ENCODE results near the gene ASCL2. TPM values are rescaled to one million over a fixed set of nuclear protein-coding genes. Genes with fewer than 3 reads are reported as not detected.
"Not testable (repeated sequence)": the region's sequence is repeated elsewhere in the genome, so short reads cannot be mapped to it uniquely, and the experiment has no call there.

The ASCL2 gene
- total RNA-seq, 3 donors from 2014 or later = 0.96 to 4.8 (median 3.3) TPM

DNA sequence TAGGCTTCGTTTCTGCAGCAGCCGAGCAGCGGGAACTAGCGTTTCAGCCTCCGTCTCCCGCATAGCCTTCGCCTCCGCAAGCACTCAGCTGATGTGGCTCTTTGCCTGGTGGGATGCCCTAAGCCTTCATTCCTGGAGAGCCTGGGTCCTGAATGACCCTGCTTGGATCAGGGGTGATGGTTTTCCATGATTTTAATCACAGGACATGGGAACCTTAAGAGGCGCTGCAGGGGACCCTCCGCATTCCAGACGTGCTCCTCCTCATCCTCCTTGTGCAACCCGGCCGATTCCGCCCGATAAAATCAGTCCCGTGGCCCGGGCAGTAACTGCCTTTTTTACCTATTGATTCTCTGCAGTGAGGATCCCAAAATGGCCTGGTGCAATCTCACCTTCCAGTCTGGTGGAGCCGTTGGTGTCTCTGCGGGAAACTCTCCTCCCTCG is 23.2 kb upstream of the ASCL2 start:
- intact Hi-C loops (cut with DNase I; ENCODE audit: low total_unique reads) = no loop called here
- Histone ChIP-seq H3K27me3 (no peaks in the 10 kb centered on the region), H3K36me3 (no peaks in the 10 kb centered on the region), H3K4me1 (no peaks in the 10 kb centered on the region), H3K9me3 (no peaks in the 10 kb centered on the region), H3K27ac (no peak overlapping the region), H3K4me3 (no peak overlapping the region)
- TF ChIP-seq, protein P1, sequence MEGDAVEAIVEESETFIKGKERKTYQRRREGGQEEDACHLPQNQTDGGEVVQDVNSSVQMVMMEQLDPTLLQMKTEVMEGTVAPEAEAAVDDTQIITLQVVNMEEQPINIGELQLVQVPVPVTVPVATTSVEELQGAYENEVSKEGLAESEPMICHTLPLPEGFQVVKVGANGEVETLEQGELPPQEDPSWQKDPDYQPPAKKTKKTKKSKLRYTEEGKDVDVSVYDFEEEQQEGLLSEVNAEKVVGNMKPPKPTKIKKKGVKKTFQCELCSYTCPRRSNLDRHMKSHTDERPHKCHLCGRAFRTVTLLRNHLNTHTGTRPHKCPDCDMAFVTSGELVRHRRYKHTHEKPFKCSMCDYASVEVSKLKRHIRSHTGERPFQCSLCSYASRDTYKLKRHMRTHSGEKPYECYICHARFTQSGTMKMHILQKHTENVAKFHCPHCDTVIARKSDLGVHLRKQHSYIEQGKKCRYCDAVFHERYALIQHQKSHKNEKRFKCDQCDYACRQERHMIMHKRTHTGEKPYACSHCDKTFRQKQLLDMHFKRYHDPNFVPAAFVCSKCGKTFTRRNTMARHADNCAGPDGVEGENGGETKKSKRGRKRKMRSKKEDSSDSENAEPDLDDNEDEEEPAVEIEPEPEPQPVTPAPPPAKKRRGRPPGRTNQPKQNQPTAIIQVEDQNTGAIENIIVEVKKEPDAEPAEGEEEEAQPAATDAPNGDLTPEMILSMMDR (IDR thresholded peaks at IDR 0.05) = no peak
- no peak for TF ChIP-seq POLR2A (IDR thresholded peaks at IDR 0.05)
- TF ChIP-seq POLR2AphosphoS5 (IDR thresholded peaks at IDR 0.05) = no peak
- peak in 1 of 2 donors; percentile 34 for DNase-seq (ENCODE audit: low spot score in 2 of 2)

DNA sequence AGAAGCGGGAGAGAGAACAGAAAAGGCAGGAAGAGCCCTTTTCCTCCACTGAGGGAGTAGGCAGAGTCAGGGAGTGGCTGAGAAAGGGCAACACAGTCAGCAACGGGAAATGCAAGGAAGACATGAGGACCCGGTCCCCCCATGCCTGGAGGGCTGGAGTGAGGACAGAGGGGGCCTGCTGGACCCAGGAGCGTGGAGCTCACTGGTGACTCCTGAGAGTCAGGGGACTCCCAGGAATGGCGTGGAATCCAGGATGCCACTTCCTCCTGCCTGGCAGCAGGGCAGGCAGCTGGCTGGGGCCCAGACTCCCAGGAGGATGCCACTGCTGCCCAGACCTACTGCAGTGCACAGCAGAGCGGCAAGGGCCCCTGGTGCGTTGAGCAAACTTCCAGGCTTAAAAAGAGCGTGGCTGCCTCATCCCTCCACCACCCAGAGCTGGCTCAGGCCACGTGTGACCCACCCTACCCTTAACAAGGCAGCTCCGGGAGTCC is 20.0 kb upstream of the ASCL2 start:
- DNase-seq (ENCODE audit: low spot score in 2 of 2) = peak in 1 of 2 donors; percentile 44
- no peak overlapping the region for H3K27ac ChIP-seq

DNA sequence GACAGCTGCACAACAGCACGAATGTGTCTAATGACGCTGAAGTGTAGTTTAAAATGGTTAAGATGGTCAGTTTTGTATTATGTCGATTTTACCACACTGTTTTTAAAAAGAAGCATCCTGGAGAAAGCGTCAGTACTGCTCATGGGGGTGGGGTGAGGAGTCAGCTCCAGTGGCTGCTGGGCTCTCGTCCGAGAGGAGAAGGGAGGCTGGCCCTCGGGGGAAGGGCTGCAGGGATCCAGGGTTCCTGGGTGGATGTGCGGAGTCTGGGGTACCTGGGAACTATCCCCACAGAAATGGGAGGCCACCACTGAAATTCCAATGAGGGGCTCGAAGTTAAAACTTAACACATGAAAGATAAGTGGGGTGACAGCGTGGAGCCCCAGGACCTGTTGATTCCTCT is 19.5 kb upstream of the ASCL2 start:
- no peak overlapping the region for H3K4me3 ChIP-seq
- H3K9me3 ChIP-seq = no peaks in the 10 kb centered on the region
- intact Hi-C loops (cut with DNase I; ENCODE audit: low total_unique reads) = no loop called here
- no peaks in the 10 kb centered on the region for H3K27me3 ChIP-seq
- no peaks in the 10 kb centered on the region for H3K36me3 ChIP-seq
- TF ChIP-seq POLR2AphosphoS5 (IDR thresholded peaks at IDR 0.05) = no peak
- TF ChIP-seq POLR2A (IDR thresholded peaks at IDR 0.05) = no peak
- TF ChIP-seq, protein P1 (IDR thresholded peaks at IDR 0.05) = no peak
- DNase-seq (ENCODE audit: low spot score in 2 of 2) = no peak
- H3K27ac ChIP-seq = no peak overlapping the region
- no peaks in the 10 kb centered on the region for H3K4me1 ChIP-seq

More for the DNA sequence above, 20.0 kb upstream of the ASCL2 start:
- Histone ChIP-seq H3K4me1 (no peaks in the 10 kb centered on the region), H3K36me3 (no peaks in the 10 kb centered on the region), H3K27me3 (no peaks in the 10 kb centered on the region), H3K4me3 (no peak overlapping the region), H3K9me3 (no peaks in the 10 kb centered on the region)
- no peak for TF ChIP-seq POLR2AphosphoS5 (IDR thresholded peaks at IDR 0.05)
- intact Hi-C loops (cut with DNase I; ENCODE audit: low total_unique reads) = no loop called here

DNA sequence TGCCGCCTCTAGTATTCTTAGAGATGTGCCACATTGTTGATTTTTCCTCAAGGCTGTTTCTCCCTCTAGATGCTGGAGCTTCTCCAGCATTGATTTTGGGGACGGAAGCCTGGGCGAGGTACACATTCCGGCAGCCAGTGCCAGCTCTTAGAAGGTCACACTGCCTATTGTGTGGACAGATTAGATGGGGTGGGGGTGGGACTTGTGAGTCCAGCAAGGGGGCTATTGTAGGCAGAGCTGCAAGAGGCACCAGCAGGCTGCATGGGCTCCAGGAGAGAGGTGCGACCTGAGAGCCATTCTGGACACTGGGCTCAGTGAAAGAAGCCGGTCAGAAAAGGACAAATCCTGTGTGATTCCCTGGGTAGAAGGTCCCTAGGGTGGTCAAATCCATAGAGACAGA is 19.0 kb upstream of the ASCL2 start:
- Histone ChIP-seq H3K36me3 (no peaks in the 10 kb centered on the region), H3K4me3 (no peak overlapping the region), H3K4me1 (no peaks in the 10 kb centered on the region), H3K9me3 (no peaks in the 10 kb centered on the region), H3K27me3 (no peaks in the 10 kb centered on the region), H3K27ac (no peak overlapping the region)
- TF ChIP-seq POLR2AphosphoS5 (IDR thresholded peaks at IDR 0.05) (no peak), POLR2A (IDR thresholded peaks at IDR 0.05) (no peak)
- TF ChIP-seq, protein P1 (IDR thresholded peaks at IDR 0.05) = no peak
- intact Hi-C loops (cut with DNase I; ENCODE audit: low total_unique reads) = no loop called here
- peak in 1 of 2 donors; percentile 31 for DNase-seq (ENCODE audit: low spot score in 2 of 2)

DNA sequence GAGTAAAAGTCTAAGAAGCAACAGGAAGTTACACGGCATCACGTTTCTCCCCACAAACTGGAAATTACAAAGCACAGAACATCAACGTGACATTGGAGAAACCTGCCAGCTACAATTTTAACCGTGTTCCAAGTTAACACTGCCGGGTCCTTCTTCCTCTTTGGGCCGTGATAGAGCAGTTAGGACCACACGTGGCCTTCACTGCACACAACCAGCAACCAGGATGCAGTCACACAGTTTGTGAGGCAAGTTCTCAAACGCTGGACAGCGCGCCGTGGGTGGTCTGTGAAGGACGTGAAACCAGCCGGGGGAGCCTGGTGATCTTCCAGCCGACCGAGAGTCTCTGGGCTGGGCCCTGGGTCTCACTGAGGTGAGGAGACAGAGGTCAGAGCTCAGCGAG is 16.7 kb upstream of the ASCL2 start:
- no peaks in the 10 kb centered on the region for H3K4me1 ChIP-seq
- peak overlapping the region in 1 of 2 donors; percentile 38 for H3K27ac ChIP-seq
- H3K9me3 ChIP-seq = peaks cover 0 to 9% of the 10 kb centered on the region in 2 donors
- peak in 1 of 2 donors; percentile 42 for DNase-seq (ENCODE audit: low spot score in 2 of 2)
- no peaks in the 10 kb centered on the region for H3K27me3 ChIP-seq
- intact Hi-C loops (cut with DNase I; ENCODE audit: low total_unique reads) = no loop called here
- TF ChIP-seq, protein P1 (IDR thresholded peaks at IDR 0.05) = no peak
- TF ChIP-seq POLR2A (IDR thresholded peaks at IDR 0.05) = no peak
- no peak for TF ChIP-seq POLR2AphosphoS5 (IDR thresholded peaks at IDR 0.05)
- H3K4me3 ChIP-seq = no peak overlapping the region
- H3K36me3 ChIP-seq = no peaks in the 10 kb centered on the region

DNA sequence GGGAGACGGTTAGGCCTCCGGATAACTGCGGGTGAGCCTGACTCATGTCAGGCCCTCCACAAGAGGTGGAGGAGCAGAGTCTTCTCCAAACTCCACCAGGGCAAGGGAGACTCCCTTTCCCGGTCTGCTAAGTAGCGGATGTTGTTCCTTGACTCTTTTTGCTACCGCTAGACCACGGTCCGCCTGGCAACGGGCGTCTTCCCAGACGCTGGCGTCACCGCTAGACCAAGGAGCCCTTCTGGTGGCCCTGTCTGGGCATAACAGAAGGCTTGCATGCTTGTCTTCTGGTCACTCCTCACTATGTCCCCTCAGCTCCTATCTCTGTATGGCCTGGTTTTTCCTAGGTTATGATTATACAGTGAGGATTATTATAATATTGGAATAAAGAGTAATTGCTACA is 16.0 kb upstream of the ASCL2 start:
- H3K27ac ChIP-seq; H3K9me3 ChIP-seq; intact Hi-C loops (cut with DNase I; ENCODE audit: low total_unique reads); DNase-seq (ENCODE audit: low spot score in 2 of 2); H3K27me3 ChIP-seq; H3K4me3 ChIP-seq; H3K36me3 ChIP-seq; H3K4me1 ChIP-seq: not testable (repeated sequence)
